ENCODE measurements around the gene APLP1. TPM values are rescaled to one million over a fixed set of nuclear protein-coding genes. Genes with fewer than 3 reads are reported as not detected.

Gene APLP1
- total and polyA plus RNA-seq, 9 donors: 0.55 to 10.1 (median 1.6) TPM

- intact Hi-C loops (cut with DNase I): no loop called here
- Histone ChIP-seq H3K4me1 (ENCODE audit: insufficient read depth) (peaks cover 2% of the 10 kb centered on the region), H3K36me3 (no peaks in the 10 kb centered on the region), H3K4me3 (no peak overlapping the region), H3K27ac (no peak overlapping the region), H3K9me3 (peaks cover 0 to 5% of the 10 kb centered on the region in 2 donors), H3K27me3 (no peaks in the 10 kb centered on the region)
- 1 to 3% (median 2%) methylated on average over 14 to 26 of the region's 26 CpGs for WGBS, 3 donors
- TF ChIP-seq POLR2A (IDR thresholded peaks at IDR 0.05) (no peak), CTCF (IDR thresholded peaks at IDR 0.05) (no peak), EP300 (IDR thresholded peaks at IDR 0.05) (no peak)
- DNase-seq: no peak
Measured at GRCh38 chr19:35846038-35846668, 22.2 kb upstream of the APLP1 start.

- intact Hi-C loops (cut with DNase I): no loop called here
- H3K27me3 ChIP-seq: no peaks in the 10 kb centered on the region
Measured at GRCh38 chr19:35847911-35848310, 20.5 kb upstream of the APLP1 start.

GRCh38 chr19:35848486-35848885 lies 19.9 kb upstream of the APLP1 start:
- intact Hi-C loops (cut with DNase I): no loop called here
- TF ChIP-seq EP300 (IDR thresholded peaks at IDR 0.05) (no peak), CTCF (IDR thresholded peaks at IDR 0.05) (no peak), POLR2A (IDR thresholded peaks at IDR 0.05) (no peak)
- no peak for DNase-seq
- WGBS, 3 donors: 76 to 82% (median 78%) methylated on average over 8 of the region's 8 CpGs
- Histone ChIP-seq H3K4me1 (ENCODE audit: insufficient read depth) (peaks cover 2% of the 10 kb centered on the region), H3K9me3 (peaks cover 0 to 5% of the 10 kb centered on the region in 2 donors), H3K36me3 (no peaks in the 10 kb centered on the region), H3K27ac (no peak overlapping the region), H3K4me3 (no peak overlapping the region), H3K27me3 (no peaks in the 10 kb centered on the region)

More at GRCh38 chr19:35847911-35848310, 20.5 kb upstream of the APLP1 start:
- WGBS, 3 donors: 75 to 80% (median 75%) methylated on average over 8 of the region's 8 CpGs
- DNase-seq: no peak
- peaks cover 0 to 5% of the 10 kb centered on the region in 2 donors for H3K9me3 ChIP-seq
- H3K4me3 ChIP-seq: no peak overlapping the region
- no peak for TF ChIP-seq CTCF (IDR thresholded peaks at IDR 0.05)
- TF ChIP-seq POLR2A (IDR thresholded peaks at IDR 0.05): no peak
- TF ChIP-seq EP300 (IDR thresholded peaks at IDR 0.05): no peak
- H3K27ac ChIP-seq: no peak overlapping the region
- no peaks in the 10 kb centered on the region for H3K36me3 ChIP-seq
- peaks cover 2% of the 10 kb centered on the region for H3K4me1 ChIP-seq (ENCODE audit: insufficient read depth)

GRCh38 chr19:35848919-35849505 lies 19.4 kb upstream of the APLP1 start:
- H3K9me3 ChIP-seq: no peaks in the 10 kb centered on the region
- DNase-seq: no peak
- no peaks in the 10 kb centered on the region for H3K36me3 ChIP-seq
- H3K4me1 ChIP-seq (ENCODE audit: insufficient read depth): peaks cover 2% of the 10 kb centered on the region
- H3K27ac ChIP-seq: no peak overlapping the region
- TF ChIP-seq POLR2A (IDR thresholded peaks at IDR 0.05): no peak
- intact Hi-C loops (cut with DNase I): no loop called here
- no peaks in the 10 kb centered on the region for H3K27me3 ChIP-seq
- H3K4me3 ChIP-seq: no peak overlapping the region
- 85 to 89% (median 89%) methylated on average over 17 to 18 of the region's 18 CpGs for WGBS, 3 donors

Measured in ovary (tissue), 9 donors.